Left ventricle myocardium inferior (tissue), 1 donor: ENCODE data around the gene C5orf58. TPM values are rescaled to one million over a fixed set of nuclear protein-coding genes. Genes with fewer than 3 reads are reported as not detected.

Source experiments
- DNase-seq: peaks from one replicate; pipeline ENCODE4 v3.0.0-alpha.2; 2020
- H3K27ac ChIP-seq: fragments of 200-600 bp; replicated peaks from 2 replicates; pipeline ENCODE4 v1.8.0; 2021
- H3K27me3 ChIP-seq: fragments of 200-600 bp; 2 replicates; pipeline ENCODE4 v1.8.0; 2021; ENCODE audit warnings: low read depth
- H3K36me3 ChIP-seq: fragments of 200-600 bp; 2 replicates; pipeline ENCODE4 v1.8.0; 2021
- H3K4me1 ChIP-seq: fragments of 200-600 bp; 2 replicates; pipeline ENCODE4 v1.8.0; 2021
- H3K4me3 ChIP-seq: fragments of 200-600 bp; 2 replicates; pipeline ENCODE4 v1.8.0; 2021; ENCODE audit warnings: mild to moderate bottlenecking, moderate library complexity
- H3K9me3 ChIP-seq: fragments of 200-600 bp; replicated peaks from 2 replicates; pipeline ENCODE4 v1.8.0; 2021
- CTCF ChIP-seq: fragments of 200-600 bp; IDR thresholded peaks from 2 replicates; pipeline ENCODE4 v1.8.0; 2021; ENCODE audit warnings: antibody characterized with exemption, mild to moderate bottlenecking, borderline replicate concordance
- intact Hi-C: fragments of 100-400 bp; cut with micrococcal nuclease; formaldehyde crosslinking; loops from one replicate; pipeline ENCODE4 v1.11.0; 2022
- total RNA-seq: library from RNA; stranded (reverse); fragmentation: NEBNext Ultra II Directional; extraction: Animal tissue kit (Norgen Biotek cat#: 25700); gene quantifications from one replicate; pipeline ENCODE4 v1.2.1, GENCODE V29; 2021
- donor health status: DM: no; HTN: yes; CAD: no; lungs with severe emphysema.

Gene C5orf58
- total RNA-seq, 1 donor from 2014 or later: 1.0 TPM

- no peaks in the 10 kb centered on the region for H3K27me3 ChIP-seq
- H3K4me3 ChIP-seq: no peak overlapping the region
- intact Hi-C loops: no loop called here
- peaks cover 10% of the 10 kb centered on the region for H3K4me1 ChIP-seq
- DNase-seq: no peak
- H3K27ac ChIP-seq: no peak overlapping the region
- peak; percentile 51 for TF ChIP-seq CTCF
- H3K9me3 ChIP-seq: no peaks in the 10 kb centered on the region
- no peaks in the 10 kb centered on the region for H3K36me3 ChIP-seq
Observed at GRCh38 chr5:170273968-170274710, 41.4 kb downstream of the C5orf58 start.

- no peak for DNase-seq
- peaks cover 19% of the 10 kb centered on the region for H3K4me1 ChIP-seq
Observed at GRCh38 chr5:170275376-170275994, 42.7 kb downstream of the C5orf58 start.

GRCh38 chr5:170276140-170276539 is 43.4 kb downstream of the C5orf58 start:
- Histone ChIP-seq H3K27me3 (no peaks in the 10 kb centered on the region), H3K36me3 (no peaks in the 10 kb centered on the region), H3K27ac (no peak overlapping the region), H3K9me3 (no peaks in the 10 kb centered on the region), H3K4me3 (no peak overlapping the region), H3K4me1 (peaks cover 19% of the 10 kb centered on the region)
- DNase-seq: no peak
- intact Hi-C loops: no loop called here
- TF ChIP-seq CTCF: no peak

More at GRCh38 chr5:170275376-170275994, 42.7 kb downstream of the C5orf58 start:
- Histone ChIP-seq H3K4me3 (no peak overlapping the region), H3K9me3 (no peaks in the 10 kb centered on the region), H3K27ac (no peak overlapping the region), H3K27me3 (no peaks in the 10 kb centered on the region), H3K36me3 (no peaks in the 10 kb centered on the region)
- intact Hi-C loops: no loop called here
- TF ChIP-seq CTCF: no peak

- H3K4me1 ChIP-seq: peaks cover 19% of the 10 kb centered on the region
- H3K4me3 ChIP-seq: no peak overlapping the region
- H3K27me3 ChIP-seq: no peaks in the 10 kb centered on the region
- no peak for TF ChIP-seq CTCF
- no peak overlapping the region for H3K27ac ChIP-seq
- H3K36me3 ChIP-seq: no peaks in the 10 kb centered on the region
- intact Hi-C loops: no loop called here
- no peak for DNase-seq
- H3K9me3 ChIP-seq: no peaks in the 10 kb centered on the region
Observed at GRCh38 chr5:170277867-170278281, 45.1 kb downstream of the C5orf58 start.

- intact Hi-C loops: no loop called here
- H3K4me3 ChIP-seq: no peak overlapping the region
- peaks cover 19% of the 10 kb centered on the region for H3K4me1 ChIP-seq
Observed at GRCh38 chr5:170278611-170279458, 46.0 kb downstream of the C5orf58 start.

More at GRCh38 chr5:170278611-170279458, 46.0 kb downstream of the C5orf58 start:
- Histone ChIP-seq H3K9me3 (peaks cover 8% of the 10 kb centered on the region), H3K36me3 (no peaks in the 10 kb centered on the region), H3K27ac (peak overlapping the region; percentile 42), H3K27me3 (no peaks in the 10 kb centered on the region)
- no peak for TF ChIP-seq CTCF
- DNase-seq: peak; percentile 51
